Calu3 (cell line): ENCODE measurements around the gene GLRX. TPM values are rescaled to one million over a fixed set of nuclear protein-coding genes. Genes with fewer than 3 reads are reported as not detected.

Source experiments
- BruUV-seq: library from RNA; stranded (reverse); fragments of 400-500 nt; replicated peaks from 2 replicates; lab custom pipeline; 2021; lab: Mats Ljungman, UMichigan
- CTCF ChIA-PET: fragments of 300-600 bp; sonication (Branson Sonifier 250); formaldehyde crosslinking; loops from one replicate; lab custom pipeline; 2022; ENCODE audit warnings: antibody characterized with exemption; lab: Charles Lee
- DNase-seq: peaks from one replicate; pipeline ENCODE4 v3.0.0; 2022
- H3K27ac Mint-ChIP-seq: one replicate; pipeline ENCODE4 v1.8.0; 2022; ENCODE audit warnings: mixed read lengths; ENCODE audit not compliant: unreplicated experiment
- H3K27me3 Mint-ChIP-seq: one replicate; pipeline ENCODE4 v1.8.0; 2022; ENCODE audit warnings: mixed read lengths; ENCODE audit not compliant: unreplicated experiment
- H3K36me3 Mint-ChIP-seq: one replicate; pipeline ENCODE4 v1.8.0; 2022; ENCODE audit warnings: mild to moderate bottlenecking, moderate library complexity, mixed read lengths; ENCODE audit not compliant: insufficient read depth, unreplicated experiment
- H3K4me1 Mint-ChIP-seq: one replicate; pipeline ENCODE4 v1.8.0; 2022; ENCODE audit warnings: mild to moderate bottlenecking, low read depth, mixed read lengths; ENCODE audit not compliant: unreplicated experiment
- H3K4me3 Mint-ChIP-seq: one replicate; pipeline ENCODE4 v1.8.0; 2022; ENCODE audit warnings: mild to moderate bottlenecking, low read depth, moderate library complexity, mixed read lengths; ENCODE audit not compliant: unreplicated experiment
- H3K9me3 Mint-ChIP-seq: one replicate; pipeline ENCODE4 v1.8.0; 2022; ENCODE audit warnings: low read depth, mixed read lengths; ENCODE audit not compliant: unreplicated experiment
- intact Hi-C: fragments of 100-400 bp; cut with micrococcal nuclease; formaldehyde crosslinking; loops from one replicate; pipeline ENCODE4 v1.10.0; 2022; ENCODE audit not compliant: unreplicated experiment
- total RNA-seq: library from RNA; stranded (reverse); gene quantifications from 2 replicates; pipeline ENCODE4 v1.2.3, GENCODE V29; 2022
- TF ChIP-seq, protein P1 (sequence below): fragments of 200-600 bp; IDR thresholded peaks from one replicate; pipeline ENCODE4 v1.8.0; 2022; ENCODE audit warnings: antibody characterized with exemption; ENCODE audit not compliant: unreplicated experiment

The GLRX gene
- total RNA-seq, 1 experiment from 2014 or later = 27.9 TPM

DNA sequence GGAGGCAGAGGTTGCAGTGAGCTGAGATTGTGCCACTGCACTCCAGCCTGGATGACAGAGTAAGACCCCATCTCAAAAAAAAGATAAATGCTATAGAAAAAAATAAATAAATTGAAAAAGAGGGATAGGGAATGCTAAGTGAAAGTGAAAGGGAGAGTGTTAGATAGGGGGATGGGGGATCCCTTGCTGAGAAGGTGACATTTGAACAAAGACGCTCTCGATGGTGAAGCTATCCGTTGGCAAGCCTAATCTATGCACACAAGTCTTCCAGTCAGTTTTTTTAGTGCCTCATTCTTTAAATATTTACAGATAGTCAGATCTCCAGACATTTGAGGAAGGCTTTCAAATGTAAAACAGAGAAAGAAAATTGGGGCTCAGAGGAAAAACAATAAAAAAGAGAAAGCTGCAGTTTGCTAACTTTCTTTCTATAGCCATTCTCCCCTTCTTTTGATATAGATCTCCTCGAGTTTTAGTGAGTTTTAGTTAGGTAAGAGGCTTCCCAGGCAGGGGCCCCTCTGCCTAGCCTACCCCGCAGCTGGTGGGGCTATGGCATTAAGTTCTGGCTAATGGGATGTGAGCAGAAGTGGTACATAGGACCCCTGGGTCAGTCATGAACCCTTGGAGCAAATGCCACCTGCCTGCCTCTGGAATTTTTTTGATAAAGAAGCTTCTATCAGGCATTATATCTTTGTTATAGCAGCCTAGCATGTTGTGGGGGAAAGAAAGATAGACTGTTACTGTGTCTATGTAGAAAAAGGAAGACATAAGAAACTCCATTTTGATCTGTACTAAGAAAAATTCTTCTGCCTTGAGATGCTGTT, 12.0 kb downstream of the GLRX start:
- H3K27me3 Mint-ChIP-seq = no peaks in the 10 kb centered on the region
- TF ChIP-seq, protein P1, sequence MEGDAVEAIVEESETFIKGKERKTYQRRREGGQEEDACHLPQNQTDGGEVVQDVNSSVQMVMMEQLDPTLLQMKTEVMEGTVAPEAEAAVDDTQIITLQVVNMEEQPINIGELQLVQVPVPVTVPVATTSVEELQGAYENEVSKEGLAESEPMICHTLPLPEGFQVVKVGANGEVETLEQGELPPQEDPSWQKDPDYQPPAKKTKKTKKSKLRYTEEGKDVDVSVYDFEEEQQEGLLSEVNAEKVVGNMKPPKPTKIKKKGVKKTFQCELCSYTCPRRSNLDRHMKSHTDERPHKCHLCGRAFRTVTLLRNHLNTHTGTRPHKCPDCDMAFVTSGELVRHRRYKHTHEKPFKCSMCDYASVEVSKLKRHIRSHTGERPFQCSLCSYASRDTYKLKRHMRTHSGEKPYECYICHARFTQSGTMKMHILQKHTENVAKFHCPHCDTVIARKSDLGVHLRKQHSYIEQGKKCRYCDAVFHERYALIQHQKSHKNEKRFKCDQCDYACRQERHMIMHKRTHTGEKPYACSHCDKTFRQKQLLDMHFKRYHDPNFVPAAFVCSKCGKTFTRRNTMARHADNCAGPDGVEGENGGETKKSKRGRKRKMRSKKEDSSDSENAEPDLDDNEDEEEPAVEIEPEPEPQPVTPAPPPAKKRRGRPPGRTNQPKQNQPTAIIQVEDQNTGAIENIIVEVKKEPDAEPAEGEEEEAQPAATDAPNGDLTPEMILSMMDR = no peak
- intact Hi-C loops = no loop called here
- H3K9me3 Mint-ChIP-seq = no peaks in the 10 kb centered on the region
- no peak overlapping the region for H3K4me3 Mint-ChIP-seq
- DNase-seq = no peak
- CTCF ChIA-PET = interaction anchor here (1.0 to 1.3 kb wide), 2 partner anchors 21 to 29 kb away, joined by 4 read pairs; no protein-coding TSS in a partner anchor
- peaks cover 55% of the 10 kb centered on the region for H3K4me1 Mint-ChIP-seq
- no TSS peak for BruUV-seq
- H3K36me3 Mint-ChIP-seq = peaks cover 5% of the 10 kb centered on the region
- H3K27ac Mint-ChIP-seq = peak overlapping the region; percentile 15

DNA sequence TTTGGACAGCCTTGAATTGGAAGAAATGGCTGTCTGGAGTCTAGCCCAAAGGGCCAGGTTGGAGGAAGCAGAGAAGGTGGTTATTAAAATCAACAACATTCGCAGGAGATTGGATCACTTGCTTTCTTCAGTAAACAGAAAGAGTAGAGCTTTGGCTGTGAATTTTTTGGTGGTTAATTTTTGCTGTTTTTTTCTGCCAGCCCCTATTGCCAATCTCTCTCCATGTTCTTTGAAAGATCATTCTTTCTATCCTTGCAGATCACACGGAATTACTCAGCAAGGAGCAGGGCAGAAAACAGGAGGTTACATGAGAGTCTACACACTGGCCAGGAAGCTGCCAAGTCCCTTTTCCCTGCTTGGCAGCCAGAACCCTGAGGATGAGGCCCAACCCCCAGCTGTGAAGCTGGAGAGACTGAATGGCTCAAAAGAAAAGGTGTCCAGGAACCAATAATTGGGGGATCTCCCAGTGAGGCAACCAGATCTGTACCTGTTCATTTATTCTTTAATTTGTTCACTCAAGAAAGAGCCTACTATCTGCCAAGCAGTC, 13.0 kb downstream of the GLRX start:
- Mint-ChIP-seq H3K4me1 (peaks cover 57% of the 10 kb centered on the region), H3K9me3 (no peaks in the 10 kb centered on the region), H3K27ac (no peak overlapping the region), H3K4me3 (no peak overlapping the region), H3K27me3 (no peaks in the 10 kb centered on the region), H3K36me3 (peaks cover 5% of the 10 kb centered on the region)
- DNase-seq = no peak
- intact Hi-C loops = no loop called here
- CTCF ChIA-PET = no interaction called here
- TF ChIP-seq, protein P1 = no peak
- BruUV-seq = no TSS peak

DNA sequence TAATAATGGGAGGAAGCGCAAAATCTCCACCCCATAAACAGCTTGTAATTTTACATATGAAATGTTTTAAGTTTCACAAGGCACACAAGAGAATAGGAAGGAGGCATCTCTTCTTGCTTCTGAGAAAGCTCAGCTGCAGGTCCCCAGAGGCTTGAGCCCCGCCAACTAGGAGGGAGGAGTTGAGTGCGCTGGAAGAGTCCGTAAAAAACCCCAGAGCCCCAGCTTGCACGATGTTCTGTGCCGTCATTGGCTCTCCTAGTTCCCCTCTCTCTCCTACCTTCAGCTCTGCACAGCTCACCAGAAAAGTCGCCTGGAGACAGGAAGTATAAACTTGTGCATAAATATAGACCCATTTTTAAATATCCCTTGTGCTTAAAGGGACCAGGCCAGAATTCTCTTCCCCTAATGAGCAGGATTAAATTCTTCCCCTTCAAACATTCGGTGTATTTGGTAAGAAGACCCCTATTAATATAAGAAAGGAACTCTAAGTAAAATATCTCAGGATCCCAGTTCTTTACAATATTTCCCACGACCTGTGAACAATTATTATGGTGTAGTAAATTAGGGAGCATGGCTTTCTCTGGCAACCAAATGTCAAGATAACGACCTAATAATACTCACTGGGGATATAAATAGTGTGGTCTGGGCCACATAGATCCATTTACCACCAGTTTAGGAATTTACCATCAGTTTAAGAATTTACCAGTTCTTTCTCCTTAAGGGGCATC, 13.7 kb downstream of the GLRX start:
- no peaks in the 10 kb centered on the region for H3K27me3 Mint-ChIP-seq
- H3K4me1 Mint-ChIP-seq = peaks cover 63% of the 10 kb centered on the region
- H3K36me3 Mint-ChIP-seq = peaks cover 5% of the 10 kb centered on the region
- H3K4me3 Mint-ChIP-seq = no peak overlapping the region
- no TSS peak for BruUV-seq
- CTCF ChIA-PET = interaction anchor here (0.6 kb wide), 1 partner anchor 95 kb away, joined by 5 read pairs; no protein-coding TSS in a partner anchor
- no peak overlapping the region for H3K27ac Mint-ChIP-seq
- TF ChIP-seq, protein P1 = no peak
- no peaks in the 10 kb centered on the region for H3K9me3 Mint-ChIP-seq
- intact Hi-C loops = no loop called here
- DNase-seq = no peak

DNA sequence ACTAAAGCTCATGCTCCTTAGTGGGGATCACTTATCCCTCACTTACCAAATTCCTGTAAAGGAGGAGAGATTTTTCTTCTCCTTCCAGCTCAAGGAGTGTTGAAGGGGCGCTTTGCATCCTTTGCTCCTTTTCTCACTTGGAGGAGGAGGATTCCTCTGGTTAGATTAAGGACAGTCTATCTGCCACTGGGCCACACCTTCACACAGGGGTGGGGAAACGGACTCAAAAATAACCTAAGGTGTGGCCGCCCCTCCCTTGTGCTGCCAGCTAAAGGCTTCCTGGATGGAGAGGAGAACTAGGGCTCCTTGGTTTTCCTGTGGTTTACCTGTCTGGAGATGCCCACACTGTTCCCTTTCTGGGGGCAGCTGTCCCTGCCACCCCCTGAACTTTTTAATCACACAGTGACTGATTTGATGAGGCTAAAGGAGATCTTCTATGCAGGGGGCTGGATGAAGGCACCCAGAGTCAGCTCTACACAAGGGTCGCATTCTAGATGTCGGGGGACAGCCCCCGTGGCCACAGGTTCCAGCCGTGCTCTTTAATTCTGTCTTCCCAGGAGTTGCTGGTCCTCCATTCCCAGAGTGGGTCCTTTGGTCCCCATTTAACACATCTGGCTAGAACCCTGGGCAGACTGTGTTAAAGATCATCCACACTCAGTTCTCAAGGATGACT, 14.4 kb downstream of the GLRX start:
- TF ChIP-seq, protein P1 = no peak
- H3K4me3 Mint-ChIP-seq = no peak overlapping the region
- no peaks in the 10 kb centered on the region for H3K27me3 Mint-ChIP-seq
- intact Hi-C loops = no loop called here
- no peaks in the 10 kb centered on the region for H3K9me3 Mint-ChIP-seq
- DNase-seq = no peak
- no TSS peak for BruUV-seq
- H3K27ac Mint-ChIP-seq = no peak overlapping the region
- peaks cover 3% of the 10 kb centered on the region for H3K36me3 Mint-ChIP-seq
- peaks cover 64% of the 10 kb centered on the region for H3K4me1 Mint-ChIP-seq
- CTCF ChIA-PET = interaction anchor here (0.6 to 1.1 kb wide), 3 partner anchors 27 to 155 kb away, joined by 3 to 5 read pairs (median 4); no protein-coding TSS in a partner anchor
